ENCODE results near the gene CYP3A4. TPM values are rescaled to one million over a fixed set of nuclear protein-coding genes. Genes with fewer than 3 reads are reported as not detected.
"Not testable (repeated sequence)": the region's sequence is repeated elsewhere in the genome, so short reads cannot be mapped to it uniquely, and the experiment has no call there.

The CYP3A4 gene
- total and polyA plus RNA-seq, 4 donors, result 0.37 TPM; not detected in 3

DNA sequence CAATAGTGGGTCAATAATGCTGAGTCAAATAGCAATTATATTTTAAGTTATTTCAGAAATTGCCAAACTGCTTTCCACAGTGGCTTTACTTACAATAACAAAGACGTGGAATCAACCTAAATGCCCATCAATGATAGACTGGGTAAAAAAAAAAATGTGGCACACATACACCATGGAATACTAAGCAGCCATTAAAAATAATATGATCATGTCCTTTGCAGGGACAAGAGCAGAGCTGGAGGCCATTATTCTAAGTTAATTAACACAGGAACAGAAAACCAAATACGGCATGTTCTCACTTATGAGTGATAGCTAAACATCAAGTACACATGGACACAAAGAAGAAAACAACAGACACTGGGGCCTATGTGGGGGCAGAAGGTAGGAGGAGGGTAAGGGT lies 15.0 kb upstream of the CYP3A4 start:
- WGBS, 2 donors, result 86 to 89% methylated on average over 2 of the region's 2 CpGs
- H3K4me1 ChIP-seq (ENCODE audit: control insufficient read depth in 5 of 5, insufficient read depth in 5 of 5, low read length in 5 of 5), result no peaks in the 10 kb centered on the region
- TF ChIP-seq, protein P1, sequence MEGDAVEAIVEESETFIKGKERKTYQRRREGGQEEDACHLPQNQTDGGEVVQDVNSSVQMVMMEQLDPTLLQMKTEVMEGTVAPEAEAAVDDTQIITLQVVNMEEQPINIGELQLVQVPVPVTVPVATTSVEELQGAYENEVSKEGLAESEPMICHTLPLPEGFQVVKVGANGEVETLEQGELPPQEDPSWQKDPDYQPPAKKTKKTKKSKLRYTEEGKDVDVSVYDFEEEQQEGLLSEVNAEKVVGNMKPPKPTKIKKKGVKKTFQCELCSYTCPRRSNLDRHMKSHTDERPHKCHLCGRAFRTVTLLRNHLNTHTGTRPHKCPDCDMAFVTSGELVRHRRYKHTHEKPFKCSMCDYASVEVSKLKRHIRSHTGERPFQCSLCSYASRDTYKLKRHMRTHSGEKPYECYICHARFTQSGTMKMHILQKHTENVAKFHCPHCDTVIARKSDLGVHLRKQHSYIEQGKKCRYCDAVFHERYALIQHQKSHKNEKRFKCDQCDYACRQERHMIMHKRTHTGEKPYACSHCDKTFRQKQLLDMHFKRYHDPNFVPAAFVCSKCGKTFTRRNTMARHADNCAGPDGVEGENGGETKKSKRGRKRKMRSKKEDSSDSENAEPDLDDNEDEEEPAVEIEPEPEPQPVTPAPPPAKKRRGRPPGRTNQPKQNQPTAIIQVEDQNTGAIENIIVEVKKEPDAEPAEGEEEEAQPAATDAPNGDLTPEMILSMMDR (IDR thresholded peaks at IDR 0.05; ENCODE audit: control extremely low read depth, extremely low read depth), result no peak
- H3K9ac ChIP-seq (ENCODE audit: insufficient read depth in 1 of 2, low read length in 2 of 2), result no peak overlapping the region
- no peak overlapping the region for H3K27ac ChIP-seq (ENCODE audit: low read depth in 1 of 2, low read length in 1 of 2)
- ATAC-seq (ENCODE audit: insufficient read depth, low FRiP score), result no peak
- no peaks in the 10 kb centered on the region for H3K27me3 ChIP-seq (ENCODE audit: control insufficient read depth in 3 of 3, insufficient read depth in 3 of 3, low read length in 2 of 3)
- no peak overlapping the region for H3K4me3 ChIP-seq
- no peaks in the 10 kb centered on the region for H3K9me3 ChIP-seq (ENCODE audit: control insufficient read depth in 4 of 4, insufficient read depth in 3 of 4, low read length in 3 of 4)
- no peak for DNase-seq
- no peaks in the 10 kb centered on the region for H3K36me3 ChIP-seq (ENCODE audit: control insufficient read depth in 4 of 4, insufficient read depth in 4 of 4, low read length in 4 of 4)

DNA sequence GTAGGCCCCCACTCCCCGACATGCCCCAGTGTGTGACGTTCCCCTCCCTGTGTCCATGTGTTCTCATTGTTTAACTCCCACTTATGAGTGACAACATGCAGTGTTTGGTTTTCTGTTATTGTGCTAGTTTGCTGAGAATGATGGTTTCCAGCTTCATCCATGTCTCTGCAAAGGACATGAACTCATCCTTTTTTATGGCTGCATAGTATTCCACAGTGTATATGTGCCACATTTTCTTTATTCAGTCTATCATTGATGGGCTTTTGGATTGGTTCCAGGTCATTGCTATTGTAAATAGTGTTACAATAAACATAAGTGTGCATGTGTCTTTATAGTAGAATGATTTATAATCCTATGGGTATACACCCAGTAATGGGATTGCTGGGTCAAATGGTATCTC lies 11.9 kb upstream of the CYP3A4 start:
- WGBS, 2 donors, result 48 to 96% methylated on average over 2 of the region's 2 CpGs
- H3K27ac ChIP-seq (ENCODE audit: low read depth in 1 of 2, low read length in 1 of 2); H3K4me1 ChIP-seq (ENCODE audit: control insufficient read depth in 5 of 5, insufficient read depth in 5 of 5, low read length in 5 of 5); H3K4me3 ChIP-seq; H3K9ac ChIP-seq (ENCODE audit: insufficient read depth in 1 of 2, low read length in 2 of 2); DNase-seq; H3K27me3 ChIP-seq (ENCODE audit: control insufficient read depth in 3 of 3, insufficient read depth in 3 of 3, low read length in 2 of 3); H3K9me3 ChIP-seq (ENCODE audit: control insufficient read depth in 4 of 4, insufficient read depth in 3 of 4, low read length in 3 of 4); H3K36me3 ChIP-seq (ENCODE audit: control insufficient read depth in 4 of 4, insufficient read depth in 4 of 4, low read length in 4 of 4); ATAC-seq (ENCODE audit: insufficient read depth, low FRiP score): not testable (repeated sequence)

DNA sequence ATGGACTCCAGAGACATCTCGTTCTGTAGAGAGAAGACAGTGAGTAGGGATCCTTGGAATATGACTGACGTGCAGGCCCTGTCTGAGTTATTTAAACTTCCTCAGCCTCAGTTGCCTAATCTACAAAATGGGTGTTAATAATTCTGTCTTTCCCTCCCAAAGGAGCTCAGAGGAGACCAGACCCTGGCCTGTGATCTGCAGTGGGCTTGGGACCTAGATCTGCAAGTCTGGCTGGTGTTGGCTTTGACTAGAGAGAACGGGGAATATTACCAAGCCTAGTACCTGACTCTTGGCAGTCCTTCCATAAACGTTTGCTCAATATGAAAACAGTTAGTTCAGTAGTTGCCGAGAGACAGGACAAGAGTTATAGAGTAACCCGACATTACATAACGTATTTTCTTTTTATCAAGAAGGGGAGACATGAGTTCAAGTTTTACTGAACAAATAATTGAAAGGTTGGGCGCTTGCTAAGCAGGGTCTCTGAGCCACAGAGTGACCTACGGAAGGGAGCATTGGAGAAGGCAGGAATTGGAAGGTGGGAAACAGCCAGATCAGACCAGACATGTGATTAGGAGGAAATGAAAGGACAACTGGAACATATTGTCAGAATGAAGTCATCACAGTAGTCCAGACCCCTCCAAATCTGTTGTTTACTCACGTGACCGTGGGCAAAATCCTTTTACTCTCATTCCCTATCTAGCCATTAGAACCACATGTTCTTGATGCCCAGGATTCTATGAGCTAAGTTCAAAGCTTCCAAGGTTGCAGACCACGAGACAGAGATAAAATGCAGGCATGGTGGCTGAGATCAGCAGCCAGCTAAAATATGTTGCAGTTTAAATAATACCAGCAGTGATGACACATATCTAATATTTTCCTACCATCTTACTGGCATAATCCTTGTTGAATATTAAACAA lies 10.9 kb upstream of the CYP3A4 start:
- H3K9me3 ChIP-seq (ENCODE audit: control insufficient read depth in 4 of 4, insufficient read depth in 3 of 4, low read length in 3 of 4), result no peaks in the 10 kb centered on the region
- no peak overlapping the region for H3K27ac ChIP-seq (ENCODE audit: low read depth in 1 of 2, low read length in 1 of 2)
- no peaks in the 10 kb centered on the region for H3K27me3 ChIP-seq (ENCODE audit: control insufficient read depth in 3 of 3, insufficient read depth in 3 of 3, low read length in 2 of 3)
- ATAC-seq (ENCODE audit: insufficient read depth, low FRiP score) (no peak), DNase-seq (no peak)
- H3K36me3 ChIP-seq (ENCODE audit: control insufficient read depth in 4 of 4, insufficient read depth in 4 of 4, low read length in 4 of 4), result no peaks in the 10 kb centered on the region
- 67 to 78% methylated on average over 12 of the region's 12 CpGs for WGBS, 2 donors
- TF ChIP-seq, protein P1 (IDR thresholded peaks at IDR 0.05; ENCODE audit: control extremely low read depth, extremely low read depth), result no peak
- H3K9ac ChIP-seq (ENCODE audit: insufficient read depth in 1 of 2, low read length in 2 of 2), result no peak overlapping the region
- H3K4me1 ChIP-seq (ENCODE audit: control insufficient read depth in 5 of 5, insufficient read depth in 5 of 5, low read length in 5 of 5), result no peaks in the 10 kb centered on the region
- H3K4me3 ChIP-seq, result no peak overlapping the region

DNA sequence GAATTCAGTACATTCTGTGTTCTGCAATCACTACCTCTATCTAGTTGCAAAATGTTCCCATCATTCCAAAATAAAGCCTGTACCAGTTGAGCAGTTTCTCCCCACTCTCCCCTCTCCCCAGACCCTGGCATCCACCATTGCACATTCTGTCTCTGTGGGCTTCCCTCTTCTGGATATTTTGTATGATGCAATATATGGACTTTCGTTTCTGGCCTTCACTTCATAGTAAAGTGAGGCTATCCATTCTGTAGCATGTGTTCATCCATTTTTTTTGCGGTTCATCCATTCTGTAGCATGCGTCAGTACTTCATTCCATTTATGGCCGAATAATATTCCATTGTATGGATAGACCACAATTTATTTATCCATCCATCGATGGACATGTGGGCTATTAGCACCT lies 9.5 kb upstream of the CYP3A4 start:
- TF ChIP-seq, protein P1 (IDR thresholded peaks at IDR 0.05; ENCODE audit: control extremely low read depth, extremely low read depth), result no peak
- H3K27me3 ChIP-seq (ENCODE audit: control insufficient read depth in 3 of 3, insufficient read depth in 3 of 3, low read length in 2 of 3), result no peaks in the 10 kb centered on the region
- WGBS, 2 donors, result 93 to 94% methylated on average over 5 of the region's 5 CpGs
- H3K9me3 ChIP-seq (ENCODE audit: control insufficient read depth in 4 of 4, insufficient read depth in 3 of 4, low read length in 3 of 4), result no peaks in the 10 kb centered on the region
- no peak for ATAC-seq (ENCODE audit: insufficient read depth, low FRiP score)
- DNase-seq, result no peak
- H3K4me1 ChIP-seq (ENCODE audit: control insufficient read depth in 5 of 5, insufficient read depth in 5 of 5, low read length in 5 of 5), result no peaks in the 10 kb centered on the region
- no peak overlapping the region for H3K9ac ChIP-seq (ENCODE audit: insufficient read depth in 1 of 2, low read length in 2 of 2)
- no peaks in the 10 kb centered on the region for H3K36me3 ChIP-seq (ENCODE audit: control insufficient read depth in 4 of 4, insufficient read depth in 4 of 4, low read length in 4 of 4)
- H3K4me3 ChIP-seq, result no peak overlapping the region
- H3K27ac ChIP-seq (ENCODE audit: low read depth in 1 of 2, low read length in 1 of 2), result no peak overlapping the region

All from lung (tissue), 12 donors.